ENCODE results near the gene SEPHS1. TPM values are rescaled to one million over a fixed set of nuclear protein-coding genes. Genes with fewer than 3 reads are reported as not detected.

The SEPHS1 gene
- total and polyA plus RNA-seq, 2 donors (not counting 1 experiment from before 2014, with no cell fraction given) = 14.7 to 29.1 TPM

DNA sequence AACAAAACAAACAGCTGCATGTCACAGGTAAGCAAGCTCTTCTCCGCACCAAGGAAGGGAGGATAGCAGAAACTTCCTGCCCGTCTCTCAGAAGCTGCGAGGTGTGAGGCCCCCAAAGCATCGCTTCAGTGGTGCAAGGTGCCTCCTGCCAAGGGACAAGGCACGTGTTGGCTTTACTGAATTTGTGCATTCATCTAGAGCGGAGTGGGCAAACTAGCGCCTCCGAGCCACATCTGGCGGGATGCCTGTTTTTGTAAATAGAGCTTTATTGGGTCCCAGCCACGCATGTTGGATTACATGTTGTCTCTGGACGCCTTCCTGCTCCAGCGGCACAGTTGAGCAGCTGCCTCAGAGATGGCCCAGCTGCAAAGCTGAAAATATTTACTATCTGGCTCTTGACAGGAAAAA, 75.9 kb downstream of the SEPHS1 start:
- 86% methylated on average over 9 of the region's 12 CpGs for WGBS (ENCODE audit: insufficient coverage)
- Histone ChIP-seq H3K79me2 (ENCODE audit: control insufficient read depth, insufficient read depth, low read length) (no peaks in the 10 kb centered on the region), H3K27me3 (replicated peaks in 1 of 4; ENCODE audit: control extremely low read depth in 1 of 4, control insufficient read depth in 3 of 4, insufficient read depth in 4 of 4, low read length in 3 of 4) (no peaks in the 10 kb centered on the region), H3K4me2 (replicated peaks; ENCODE audit: low read depth, low read length, poor library complexity, severe bottlenecking) (peak overlapping the region; percentile 17), H3K4me3 (ENCODE audit: control extremely low read depth in 1 of 5, extremely low read depth in 1 of 5, insufficient read depth in 1 of 5, low read depth in 2 of 5, low read length in 4 of 5) (peak overlapping the region in 2 of 5 experiments; percentile 9 to 22), H3K27ac (ENCODE audit: low read length in 2 of 2) (no peak overlapping the region), H3K36me3 (replicated peaks in 1 of 2; ENCODE audit: control extremely low read depth in 1 of 2, control insufficient read depth in 1 of 2, extremely low read depth in 1 of 2, insufficient read depth in 2 of 2, low read length in 1 of 2) (no peaks in the 10 kb centered on the region), H3K9ac (ENCODE audit: low read length) (peak overlapping the region; percentile 14), H4K20me1 (ENCODE audit: control insufficient read depth, insufficient read depth, low read length, poor library complexity, severe bottlenecking) (no peaks in the 10 kb centered on the region), H2AFZ (ENCODE audit: insufficient read depth, low read depth, low read length, poor library complexity, severe bottlenecking) (peak overlapping the region; percentile 24), H3K9me3 (ENCODE audit: control extremely low read depth in 1 of 3, control insufficient read depth in 2 of 3, insufficient read depth in 1 of 3, low read length in 2 of 3) (no peaks in the 10 kb centered on the region), H3K4me1 (ENCODE audit: control insufficient read depth in 2 of 2, insufficient read depth in 2 of 2, low read length in 2 of 2) (no peaks in the 10 kb centered on the region)
- Mint-ChIP-seq H3K9me3 (ENCODE audit: insufficient read depth) (no peaks in the 10 kb centered on the region), H3K27ac (peak overlapping the region; percentile 53), H3K27me3 (no peaks in the 10 kb centered on the region), H3K4me1 (peaks cover 2% of the 10 kb centered on the region), H3K4me3 (peak overlapping the region; percentile 59)
- ATAC-seq (ENCODE audit: low read depth) (no peak), DNase-seq (no peak)
- ChIA-PET POLR2A (interaction anchor here (0.9 kb wide), 1 partner anchor 30 kb away, joined by 3 read pairs; no protein-coding TSS in a partner anchor), CTCF (interaction anchor here (0.6 to 1.3 kb wide), 6 partner anchors 22 to 81 kb away, joined by 3 to 14 read pairs (median 5); no protein-coding TSS in a partner anchor)
- no peak for TF ChIP-seq CTCF (IDR thresholded peaks at IDR 0.05)
- no peak for TF ChIP-seq EZH2 (IDR thresholded peaks at IDR 0.05; ENCODE audit: borderline replicate concordance, insufficient read depth, low read depth, low read length, poor library complexity, severe bottlenecking)
- intact Hi-C loops (cut with micrococcal nuclease) = no loop called here

DNA sequence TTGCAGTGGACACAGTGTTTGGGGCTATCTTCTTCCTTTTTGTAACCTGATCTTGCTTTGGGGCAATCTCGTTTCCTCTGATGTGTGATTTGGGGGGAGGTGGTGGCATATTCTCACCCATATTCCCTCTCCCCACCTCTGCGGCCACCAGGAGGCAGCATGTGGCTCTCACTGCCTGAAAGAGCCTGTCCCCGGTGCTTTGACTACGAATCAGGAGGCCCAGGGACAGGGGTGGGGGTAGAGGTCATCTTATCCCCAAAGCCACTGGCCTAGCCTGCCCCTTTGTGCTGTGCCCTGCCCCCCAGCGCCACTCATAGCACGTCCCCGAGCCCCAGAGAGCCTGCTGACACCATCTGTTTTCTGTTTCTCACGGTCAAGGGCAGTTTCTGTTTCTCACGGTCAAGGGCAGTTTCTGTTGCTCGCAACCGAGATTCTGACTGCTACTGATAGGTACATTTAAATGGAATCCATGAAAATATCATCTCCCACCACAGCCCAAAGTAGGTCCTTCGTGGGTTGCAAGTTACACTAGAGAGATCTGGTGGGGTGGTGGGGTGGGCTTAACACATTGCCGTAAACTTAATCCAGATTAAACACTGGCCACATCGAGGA, 76.4 kb downstream of the SEPHS1 start:
- DNase-seq = peak; percentile 49
- Histone ChIP-seq H3K27ac (ENCODE audit: low read length in 2 of 2) (no peak overlapping the region), H3K4me1 (ENCODE audit: control insufficient read depth in 2 of 2, insufficient read depth in 2 of 2, low read length in 2 of 2) (no peaks in the 10 kb centered on the region), H3K9ac (ENCODE audit: low read length) (peak overlapping the region; percentile 14), H4K20me1 (ENCODE audit: control insufficient read depth, insufficient read depth, low read length, poor library complexity, severe bottlenecking) (no peaks in the 10 kb centered on the region), H2AFZ (ENCODE audit: insufficient read depth, low read depth, low read length, poor library complexity, severe bottlenecking) (peak overlapping the region; percentile 24), H3K4me3 (ENCODE audit: control extremely low read depth in 1 of 5, extremely low read depth in 1 of 5, insufficient read depth in 1 of 5, low read depth in 2 of 5, low read length in 4 of 5) (peak overlapping the region in 2 of 5 experiments; percentile 9 to 22), H3K4me2 (replicated peaks; ENCODE audit: low read depth, low read length, poor library complexity, severe bottlenecking) (peak overlapping the region; percentile 17), H3K9me3 (ENCODE audit: control extremely low read depth in 1 of 3, control insufficient read depth in 2 of 3, insufficient read depth in 1 of 3, low read length in 2 of 3) (no peaks in the 10 kb centered on the region), H3K79me2 (ENCODE audit: control insufficient read depth, insufficient read depth, low read length) (no peaks in the 10 kb centered on the region), H3K36me3 (replicated peaks in 1 of 2; ENCODE audit: control extremely low read depth in 1 of 2, control insufficient read depth in 1 of 2, extremely low read depth in 1 of 2, insufficient read depth in 2 of 2, low read length in 1 of 2) (no peaks in the 10 kb centered on the region), H3K27me3 (replicated peaks in 1 of 4; ENCODE audit: control extremely low read depth in 1 of 4, control insufficient read depth in 3 of 4, insufficient read depth in 4 of 4, low read length in 3 of 4) (no peaks in the 10 kb centered on the region)
- intact Hi-C loops (cut with micrococcal nuclease) = loop anchor here (1.0 kb wide), 1 partner anchor 31 kb away; no protein-coding TSS in a partner anchor
- POLR2A ChIA-PET = interaction anchor here (0.9 kb wide), 1 partner anchor 30 kb away, joined by 3 read pairs; no protein-coding TSS in a partner anchor
- CTCF ChIA-PET = interaction anchor here (0.7 to 1.3 kb wide), 5 partner anchors 29 to 81 kb away, joined by 3 to 14 read pairs (median 5); no protein-coding TSS in a partner anchor
- Mint-ChIP-seq H3K4me1 (peaks cover 2% of the 10 kb centered on the region), H3K4me3 (peak overlapping the region; percentile 59), H3K27me3 (no peaks in the 10 kb centered on the region), H3K27ac (peak overlapping the region; percentile 53), H3K9me3 (ENCODE audit: insufficient read depth) (no peaks in the 10 kb centered on the region)
- 62% methylated on average over 5 of the region's 14 CpGs for WGBS (ENCODE audit: insufficient coverage)
- TF ChIP-seq EZH2 (IDR thresholded peaks at IDR 0.05; ENCODE audit: borderline replicate concordance, insufficient read depth, low read depth, low read length, poor library complexity, severe bottlenecking) (no peak), CTCF (IDR thresholded peaks at IDR 0.05) (peak; percentile 46)
- peak; percentile 73 for ATAC-seq (ENCODE audit: low read depth)
